HCT116 (cell line): Measurements from ENCODE around the gene GALNT17. TPM values are rescaled to one million over a fixed set of nuclear protein-coding genes. Genes with fewer than 3 reads are reported as not detected.

Experiments used
- ATAC-seq: fragments of 200-7000 bp; cut with Tn5 transposase; 2 replicates; pipeline ENCODE4 v1.9.1; 2020; ENCODE audit warnings: mild to moderate bottlenecking, moderate library complexity
- BruUV-seq: library from RNA; stranded (reverse); fragments of 400-500 nt; replicated peaks from 2 replicates; lab custom pipeline; 2021; lab: Mats Ljungman, UMichigan
- CTCF ChIA-PET: fragments of 300-600 bp; sonication (Branson Sonifier 250); formaldehyde crosslinking; loops from one replicate; lab custom pipeline; 2021; ENCODE audit warnings: antibody characterized with exemption; lab: Charles Lee
- POLR2A ChIA-PET: fragments of 300-600, 350-600 bp; sonication (Branson Sonifier 250); formaldehyde crosslinking; loops from one replicate; lab custom pipeline; 2021; ENCODE audit warnings: antibody characterized with exemption; lab: Charles Lee
- RAD21 ChIA-PET, 2 experiments: fragments of 300-600 bp; sonication (Branson Sonifier 250); formaldehyde crosslinking; loops; one replicate each; lab custom pipeline; 2023; ENCODE audit warnings: low total read pairs in 2 of 2; ENCODE audit not compliant: uncharacterized antibody in 2 of 2, unreplicated experiment in 2 of 2, low non-redundant PET in 1 of 2; lab: Charles Lee
- DNase-seq: peaks from one replicate; pipeline ENCODE4 v3.0.0-alpha.2; 2010; ENCODE audit warnings: low read depth, low spot score
- H2AFZ ChIP-seq: fragments of 200-600 bp; shearing (Covaris generic), sonication (generic); 2 replicates; pipeline ENCODE4 v1.6.1; 2017; ENCODE audit warnings: low read depth, mixed run types, mixed read lengths, antibody characterized with exemption, low read length; ENCODE audit not compliant: poor library complexity, severe bottlenecking
- H3K27ac ChIP-seq: 2 replicates; pipeline ENCODE4 v1.5.1; 2012; ENCODE audit warnings: low read depth, low read length
- H3K27me3 ChIP-seq: fragments of 200-600 bp; sonication (generic); 2 replicates; pipeline ENCODE4 v1.6.1; 2016; ENCODE audit warnings: mixed run types, low read length, mixed read lengths; ENCODE audit not compliant: insufficient read depth
- H3K36me3 ChIP-seq, 2 experiments: fragments of 200-500 bp in 1 of 2; fragments of 200-600 bp in 1 of 2; sonication (Bioruptor generic) in 1 of 2; sonication (generic) in 1 of 2; 2 replicates each; pipeline versions ENCODE4 v1.5.1 to v1.6.1; 2014 to 2016; ENCODE audit warnings: low read length in 2 of 2, inconsistent platforms in 1 of 2, mixed read lengths in 1 of 2, mixed run types in 1 of 2; ENCODE audit not compliant: insufficient read depth in 2 of 2, control insufficient read depth in 1 of 2
- H3K4me1 ChIP-seq, 2 experiments: fragments of 200-600 bp in 1 of 2; sonication (generic) in 1 of 2; 2 replicates each; pipeline versions ENCODE4 v1.5.1 to v1.6.1; 2012 to 2017; ENCODE audit warnings: low read length in 2 of 2, inconsistent platforms in 1 of 2, mild to moderate bottlenecking in 1 of 2, mixed read lengths in 1 of 2, mixed run types in 1 of 2, moderate library complexity in 1 of 2; ENCODE audit not compliant: insufficient read depth in 2 of 2, control insufficient read depth in 1 of 2
- H3K4me2 ChIP-seq: fragments of 200-600 bp; sonication (generic); 2 replicates; pipeline ENCODE4 v1.6.1; 2017; ENCODE audit warnings: mixed run types, low read length, mixed read lengths
- H3K4me3 ChIP-seq, 2 experiments: fragments of 200-600 bp in 1 of 2; sonication (generic) in 1 of 2; replicated peaks in 1 of 2; 2 replicates each; pipeline ENCODE4 v1.5.1; 2011 to 2016; ENCODE audit warnings: low read length in 2 of 2, control low read depth in 1 of 2, low read depth in 1 of 2, mild to moderate bottlenecking in 1 of 2, mixed read lengths in 1 of 2, mixed run types in 1 of 2
- H3K79me2 ChIP-seq: fragments of 200-600 bp; sonication (generic); 2 replicates; pipeline ENCODE4 v1.6.1; 2017; ENCODE audit warnings: mild to moderate bottlenecking, mixed run types, low read length, moderate library complexity, mixed read lengths; ENCODE audit not compliant: insufficient read depth
- H3K9ac ChIP-seq: fragments of 200-600 bp; sonication (generic); 2 replicates; pipeline ENCODE4 v1.6.1; 2016; ENCODE audit warnings: low read length, mixed read lengths
- H3K9me2 ChIP-seq: fragments of 200-600 bp; sonication (generic), shearing (Covaris generic); 2 replicates; pipeline ENCODE4 v1.6.1; 2017; ENCODE audit warnings: mixed run types, mild to moderate bottlenecking, moderate library complexity; ENCODE audit not compliant: insufficient read depth
- H3K9me3 ChIP-seq, 2 experiments: fragments of 200-500 bp in 1 of 2; fragments of 200-600 bp in 1 of 2; sonication (Bioruptor generic) in 1 of 2; sonication (generic) in 1 of 2; 2 replicates each; pipeline ENCODE4 v1.6.1; 2014 to 2017; ENCODE audit warnings: low read length in 2 of 2, mixed read lengths in 2 of 2, inconsistent platforms in 1 of 2, low read depth in 1 of 2, mild to moderate bottlenecking in 1 of 2, mixed run types in 1 of 2, moderate library complexity in 1 of 2; ENCODE audit not compliant: control insufficient read depth in 1 of 2, insufficient read depth in 1 of 2
- H4K20me1 ChIP-seq: fragments of 200-600 bp; sonication (generic), shearing (Covaris generic); 2 replicates; pipeline ENCODE4 v1.6.1; 2017; ENCODE audit warnings: mixed run types, mild to moderate bottlenecking, moderate library complexity; ENCODE audit not compliant: insufficient read depth
- CEBPB ChIP-seq: IDR thresholded peaks from 2 replicates; pipeline ENCODE4 v1.6.1; 2012; ENCODE audit warnings: low read depth
- EGR1 ChIP-seq: IDR thresholded peaks from 2 replicates; pipeline ENCODE4 v1.6.1; 2012; ENCODE audit warnings: low read depth
- EZH2phosphoT487 ChIP-seq: fragments of 200-600 bp; IDR thresholded peaks from 2 replicates; pipeline ENCODE4 v1.6.1; 2018; ENCODE audit warnings: antibody characterized with exemption, borderline replicate concordance
- FOSL1 ChIP-seq: IDR thresholded peaks from 2 replicates; pipeline ENCODE4 v1.6.1; 2012; ENCODE audit warnings: low read depth
- RAD21 ChIP-seq: IDR thresholded peaks from 2 replicates; pipeline ENCODE4 v1.6.1; 2012; ENCODE audit warnings: low read depth, mild to moderate bottlenecking
- SIN3A ChIP-seq: IDR thresholded peaks from 2 replicates; pipeline ENCODE4 v1.6.1; 2012; ENCODE audit warnings: low read depth
- SP1 ChIP-seq: IDR thresholded peaks from 2 replicates; pipeline ENCODE4 v1.6.1; 2012; ENCODE audit warnings: low read depth
- YY1 ChIP-seq: IDR thresholded peaks from 2 replicates; pipeline ENCODE4 v1.6.1; 2011; ENCODE audit warnings: low read length, low read depth, moderate library complexity, mild to moderate bottlenecking; ENCODE audit not compliant: insufficient replicate concordance; ENCODE audit errors: extremely low read depth
- ZNF274 ChIP-seq: fragments of 200-500 bp; sonication (Bioruptor generic); IDR thresholded peaks from 2 replicates; pipeline ENCODE4 v1.6.1; 2014; ENCODE audit warnings: mild to moderate bottlenecking, low read depth, low read length, inconsistent platforms
- intact Hi-C: fragments of 100-400 bp; cut with micrococcal nuclease; formaldehyde crosslinking; loops from 2 replicates; pipeline ENCODE4 v1.10.0; 2022
- total RNA-seq: library from RNA; stranded (reverse); gene quantifications from one replicate; pipeline ENCODE4 v1.2.1, GENCODE V29; 2021; ENCODE audit not compliant: unreplicated experiment
- TF ChIP-seq, protein P1 (sequence below): IDR thresholded peaks from 2 replicates; pipeline ENCODE4 v1.6.1; 2012; ENCODE audit warnings: low read depth

Gene GALNT17
- total RNA-seq, 1 experiment from 2014 or later = not detected

DNA sequence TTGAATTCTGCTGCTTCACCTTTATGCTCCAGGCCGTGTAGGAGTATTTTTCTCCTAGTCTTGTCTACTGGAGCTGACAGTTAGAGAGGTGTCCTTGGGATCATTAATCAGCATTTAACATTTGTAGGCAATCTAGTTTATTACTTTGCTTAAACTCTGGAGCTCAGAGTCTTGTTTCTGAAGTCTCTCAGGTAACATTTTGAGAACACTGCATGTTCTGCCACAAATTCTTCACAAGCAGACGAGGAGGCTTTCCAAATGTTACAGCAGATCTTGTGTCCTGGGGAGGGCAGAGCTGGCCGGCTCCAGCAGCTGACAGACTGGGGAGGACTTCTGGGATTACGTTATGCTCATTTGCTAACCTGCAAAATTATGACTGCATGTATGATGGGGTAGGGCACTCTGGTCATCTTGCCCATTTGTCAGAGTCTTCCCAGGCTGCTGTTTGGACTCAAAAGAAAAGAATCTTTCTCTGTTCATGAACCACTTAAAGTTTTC is 50.5 kb downstream of the GALNT17 start (continued):
- TF ChIP-seq, protein P1, sequence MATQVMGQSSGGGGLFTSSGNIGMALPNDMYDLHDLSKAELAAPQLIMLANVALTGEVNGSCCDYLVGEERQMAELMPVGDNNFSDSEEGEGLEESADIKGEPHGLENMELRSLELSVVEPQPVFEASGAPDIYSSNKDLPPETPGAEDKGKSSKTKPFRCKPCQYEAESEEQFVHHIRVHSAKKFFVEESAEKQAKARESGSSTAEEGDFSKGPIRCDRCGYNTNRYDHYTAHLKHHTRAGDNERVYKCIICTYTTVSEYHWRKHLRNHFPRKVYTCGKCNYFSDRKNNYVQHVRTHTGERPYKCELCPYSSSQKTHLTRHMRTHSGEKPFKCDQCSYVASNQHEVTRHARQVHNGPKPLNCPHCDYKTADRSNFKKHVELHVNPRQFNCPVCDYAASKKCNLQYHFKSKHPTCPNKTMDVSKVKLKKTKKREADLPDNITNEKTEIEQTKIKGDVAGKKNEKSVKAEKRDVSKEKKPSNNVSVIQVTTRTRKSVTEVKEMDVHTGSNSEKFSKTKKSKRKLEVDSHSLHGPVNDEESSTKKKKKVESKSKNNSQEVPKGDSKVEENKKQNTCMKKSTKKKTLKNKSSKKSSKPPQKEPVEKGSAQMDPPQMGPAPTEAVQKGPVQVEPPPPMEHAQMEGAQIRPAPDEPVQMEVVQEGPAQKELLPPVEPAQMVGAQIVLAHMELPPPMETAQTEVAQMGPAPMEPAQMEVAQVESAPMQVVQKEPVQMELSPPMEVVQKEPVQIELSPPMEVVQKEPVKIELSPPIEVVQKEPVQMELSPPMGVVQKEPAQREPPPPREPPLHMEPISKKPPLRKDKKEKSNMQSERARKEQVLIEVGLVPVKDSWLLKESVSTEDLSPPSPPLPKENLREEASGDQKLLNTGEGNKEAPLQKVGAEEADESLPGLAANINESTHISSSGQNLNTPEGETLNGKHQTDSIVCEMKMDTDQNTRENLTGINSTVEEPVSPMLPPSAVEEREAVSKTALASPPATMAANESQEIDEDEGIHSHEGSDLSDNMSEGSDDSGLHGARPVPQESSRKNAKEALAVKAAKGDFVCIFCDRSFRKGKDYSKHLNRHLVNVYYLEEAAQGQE = no peak
- no peak for TF ChIP-seq YY1

DNA sequence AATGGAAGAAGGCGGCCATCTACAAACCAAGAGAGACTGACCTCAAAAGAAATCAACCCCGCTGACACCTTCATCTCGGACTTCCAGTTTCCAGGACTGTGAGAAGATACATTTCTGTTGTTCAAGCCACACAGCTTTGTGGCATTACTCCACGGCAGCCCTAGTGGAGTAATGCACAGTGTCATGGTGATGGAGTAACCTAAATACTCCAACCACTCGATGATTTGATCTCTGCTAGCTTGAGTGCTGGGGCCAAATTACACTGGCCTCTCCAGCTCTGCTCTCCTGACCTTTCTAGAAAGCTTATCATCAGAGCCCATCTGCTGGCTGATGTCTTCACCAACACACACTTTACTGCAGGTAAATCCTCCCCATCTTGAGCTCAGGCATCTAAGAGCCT is 52.2 kb downstream of the GALNT17 start:
- no peak overlapping the region for H3K9ac ChIP-seq
- no TSS peak for BruUV-seq
- ChIA-PET POLR2A (no interaction called here), CTCF (no interaction called here), RAD21 (interaction anchor here in 1 of 2 experiments (0.5 kb wide), 1 partner anchor 1572 kb away, joined by 8 read pairs; no protein-coding TSS in a partner anchor)
- TF ChIP-seq SP1 = no peak
- TF ChIP-seq CEBPB = no peak
- TF ChIP-seq EGR1 = no peak
- TF ChIP-seq RAD21 = no peak
- no peak for TF ChIP-seq FOSL1
- TF ChIP-seq, protein P1 = no peak
- TF ChIP-seq ZNF274 = no peak
- no peak for TF ChIP-seq YY1
- no peak for TF ChIP-seq SIN3A
- TF ChIP-seq EZH2phosphoT487 = no peak
- intact Hi-C loops = no loop called here
- no peaks in the 10 kb centered on the region for H3K4me1 ChIP-seq
- ATAC-seq (no peak), DNase-seq (no peak)
- no peaks in the 10 kb centered on the region for H4K20me1 ChIP-seq
- H3K36me3 ChIP-seq = no peaks in the 10 kb centered on the region
- no peaks in the 10 kb centered on the region for H3K79me2 ChIP-seq
- H3K27ac ChIP-seq = no peak overlapping the region
- H2AFZ ChIP-seq = no peak overlapping the region
- H3K4me2 ChIP-seq = no peak overlapping the region
- H3K27me3 ChIP-seq = no peaks in the 10 kb centered on the region
- no peak overlapping the region for H3K4me3 ChIP-seq
- H3K9me3 ChIP-seq = peaks cover 0 to 17% of the 10 kb centered on the region in 2 experiments; a peak in 1 of 4 replicates
- H3K9me2 ChIP-seq = no peaks in the 10 kb centered on the region
